Fibroblast of peridontal ligament (primary cell): Measurements from ENCODE around the gene TMA7.
A peak's percentile ranks its signal among the peaks of the same experiment; 100 is the strongest.

ENCODE experiments used
- DNase-seq: peaks from one replicate; pipeline ENCODE4 v3.0.0-alpha.2; 2010; ENCODE audit errors: extremely low read depth

The TMA7 gene

DNA sequence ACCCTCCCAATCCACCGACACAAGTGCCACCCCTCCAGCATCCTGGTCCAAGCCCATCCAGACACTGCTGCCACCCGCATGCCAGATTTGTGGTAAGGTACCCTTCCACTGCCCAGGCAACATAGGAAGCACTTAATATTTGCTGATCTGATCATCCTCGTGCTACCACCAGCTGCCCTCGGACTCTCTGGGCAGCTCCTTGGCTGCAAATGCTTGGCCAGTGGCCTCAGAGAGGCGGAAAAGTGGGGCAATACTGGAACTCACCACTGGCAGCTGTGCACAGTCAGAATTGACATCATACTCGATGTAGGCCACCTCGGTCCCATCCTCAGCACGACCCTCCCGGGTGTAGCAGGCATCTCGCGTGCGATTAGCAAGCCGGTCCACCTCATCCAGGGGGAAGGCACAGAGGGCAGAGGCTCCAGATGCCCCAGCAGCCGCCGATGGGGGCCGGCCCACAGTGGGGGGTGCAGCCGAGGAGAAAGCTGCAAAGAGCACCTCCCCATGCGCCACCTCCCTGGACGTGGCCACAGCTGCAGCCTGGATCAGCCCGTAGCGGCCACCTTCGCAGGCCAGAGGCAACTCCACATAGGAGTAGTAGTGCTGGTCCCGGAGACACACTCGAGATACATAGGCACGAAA, 16.7 kb upstream of the TMA7 start:
- no peak for DNase-seq

DNA sequence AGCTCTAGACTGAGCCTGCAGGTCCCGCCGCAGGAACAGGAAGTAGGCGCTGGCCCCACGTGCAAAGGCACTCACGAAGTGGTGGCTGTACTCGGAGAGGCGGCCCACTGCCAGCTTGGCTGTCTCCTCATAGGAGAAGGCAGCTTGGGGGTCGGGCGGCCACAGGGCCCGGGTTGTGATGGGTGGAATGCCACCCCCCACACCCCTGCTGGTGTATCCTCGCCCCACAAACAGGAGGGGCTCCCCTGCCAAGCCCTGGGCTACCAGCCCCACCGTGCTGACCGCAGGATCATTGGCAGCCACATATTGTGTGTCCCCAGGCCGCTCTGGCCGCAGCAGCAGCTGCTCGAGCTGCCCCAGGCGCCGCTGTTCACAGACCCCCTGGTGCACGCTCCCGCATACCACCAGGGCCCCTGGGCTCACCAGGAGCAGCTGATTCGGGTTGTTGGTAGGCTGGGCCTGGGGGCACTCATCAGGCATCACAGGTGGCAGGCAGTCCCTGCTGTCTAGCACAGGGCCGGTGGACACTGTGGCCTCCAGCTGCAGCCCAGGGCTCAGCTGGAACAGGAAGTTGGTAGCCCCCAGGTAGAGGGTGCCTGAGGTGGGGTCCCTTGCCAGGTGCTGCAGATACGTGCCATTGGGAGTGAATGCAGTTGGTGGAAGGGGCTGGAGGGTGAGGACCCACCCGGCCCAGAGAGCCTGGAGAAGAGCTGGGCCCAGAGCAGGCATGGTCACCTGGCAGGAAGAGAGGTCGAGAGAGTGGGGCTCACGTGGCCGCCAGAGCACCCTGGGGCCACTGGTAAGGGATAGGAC, 16.0 kb upstream of the TMA7 start:
- no peak for DNase-seq

DNA sequence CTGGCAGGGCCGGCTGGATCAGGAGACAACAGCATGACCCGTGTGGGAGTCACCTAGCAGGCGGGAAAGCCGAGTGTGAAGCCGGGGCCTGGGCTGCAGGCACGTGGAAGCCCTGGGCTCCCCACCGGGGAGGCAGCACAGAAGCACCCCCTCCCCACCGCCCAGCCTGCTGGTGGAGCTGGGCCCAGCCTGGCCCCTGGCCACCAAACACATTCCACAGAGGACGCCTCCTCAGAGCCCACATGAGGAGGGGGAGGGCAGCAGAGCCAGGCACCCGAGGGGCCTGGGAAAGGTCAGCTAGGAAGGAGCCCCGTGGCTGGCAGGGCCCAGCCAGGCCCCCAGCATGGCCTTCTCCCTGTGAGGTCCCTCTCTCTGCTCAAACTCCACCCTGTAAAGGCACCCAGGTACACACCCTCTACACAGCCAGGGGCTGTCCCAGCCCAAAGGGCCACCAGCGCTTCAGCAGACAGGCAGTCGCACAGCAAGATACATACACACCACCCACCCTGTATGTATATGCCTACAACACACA, 14.7 kb upstream of the TMA7 start:
- no peak for DNase-seq

DNA sequence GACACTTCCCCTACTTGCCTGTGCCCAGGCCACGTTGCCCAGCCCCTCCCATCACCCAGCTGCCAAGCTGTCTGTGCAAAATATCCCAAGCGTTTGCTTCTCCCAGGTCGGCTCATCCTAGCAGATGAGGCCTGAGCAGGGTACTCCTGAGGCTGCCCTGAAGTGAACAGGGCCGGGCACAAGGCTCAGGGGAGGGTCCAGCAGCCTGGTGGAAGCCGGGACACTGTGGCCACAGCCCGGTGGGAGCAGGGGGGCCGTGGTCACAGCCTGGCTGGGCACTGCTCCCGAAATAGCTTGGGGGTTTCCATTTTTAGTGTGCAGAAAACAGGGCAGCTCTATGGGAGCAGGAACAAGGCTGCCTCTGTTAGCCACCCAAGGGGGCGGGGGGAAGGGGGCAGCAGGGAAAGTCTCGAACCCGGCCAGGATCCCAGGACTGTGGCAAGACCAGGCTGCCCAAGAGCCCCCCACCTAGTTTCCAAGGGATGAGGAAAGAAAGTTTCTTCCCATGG, 13.6 kb upstream of the TMA7 start:
- no peak for DNase-seq

DNA sequence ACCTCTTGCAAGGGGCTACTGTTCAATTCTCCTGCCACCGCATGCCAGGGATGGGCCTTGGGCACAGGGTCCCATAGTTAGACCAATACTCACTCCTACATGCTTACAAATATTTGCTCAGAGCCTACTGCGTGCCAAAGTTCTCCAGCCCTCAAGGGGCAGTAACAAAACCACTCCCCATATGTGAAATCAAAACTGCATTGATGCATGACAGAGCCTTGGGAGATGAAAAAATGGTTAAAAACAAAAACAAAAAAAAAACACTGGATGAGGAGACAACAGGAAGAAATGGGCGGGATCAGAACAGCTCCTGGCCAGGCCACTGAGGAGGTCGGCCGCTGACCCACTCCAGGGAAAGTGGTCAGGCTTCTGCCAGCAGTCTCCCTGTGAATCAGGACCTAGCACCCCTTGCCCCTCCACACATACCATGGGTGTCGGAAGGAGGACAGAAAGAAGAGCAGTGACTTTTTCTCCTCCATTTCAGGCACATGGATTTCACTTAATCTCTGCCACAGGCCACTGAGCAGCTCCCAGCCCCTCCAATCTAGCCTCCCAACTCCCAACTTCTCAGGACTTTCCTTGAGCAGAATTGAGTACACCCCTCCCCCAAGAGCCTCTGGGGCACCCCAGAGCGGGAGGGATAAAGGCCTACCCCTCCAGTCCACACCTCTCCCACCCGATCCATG, 13.0 kb upstream of the TMA7 start:
- DNase-seq, result peak; percentile 70

DNA sequence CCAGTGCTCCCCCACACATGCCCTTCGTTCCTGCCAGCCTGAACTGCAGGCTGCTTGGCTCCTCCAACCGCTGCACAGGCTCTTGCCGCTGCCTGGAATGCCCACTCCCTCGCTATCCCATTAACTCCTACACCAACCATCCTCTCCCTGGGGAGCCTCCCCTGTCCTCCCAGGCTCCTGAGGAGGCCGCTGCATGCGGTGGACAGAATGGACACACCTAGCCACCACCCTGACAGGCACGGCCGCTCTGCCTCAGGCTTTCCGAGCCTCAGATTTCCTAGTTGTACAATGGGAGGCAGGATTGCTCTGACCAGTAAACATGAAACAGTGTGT, 12.5 kb upstream of the TMA7 start:
- no peak for DNase-seq

DNA sequence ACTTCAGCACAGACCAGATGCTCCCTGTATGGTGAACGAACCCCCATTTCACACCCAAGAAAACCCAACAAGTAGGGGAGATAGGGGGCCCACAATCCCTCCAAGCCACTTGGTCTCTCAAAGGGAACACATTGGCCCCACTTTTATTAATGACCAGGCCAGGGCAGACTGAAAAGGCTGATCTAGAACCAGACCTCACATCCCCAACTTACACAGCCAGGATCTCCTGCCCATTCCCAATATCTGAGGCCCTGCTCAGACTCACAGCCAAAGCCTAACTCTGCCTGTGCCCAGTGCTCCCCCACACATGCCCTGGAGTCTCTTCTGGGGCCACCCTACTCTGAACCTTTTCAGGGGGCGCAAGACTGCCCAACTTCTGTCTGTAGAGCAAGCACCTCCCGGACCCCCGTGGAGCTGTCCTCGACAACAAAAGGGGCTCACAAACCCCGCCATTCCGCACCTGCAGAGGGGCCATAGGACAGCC, 11.9 kb upstream of the TMA7 start:
- DNase-seq, result no peak

DNA sequence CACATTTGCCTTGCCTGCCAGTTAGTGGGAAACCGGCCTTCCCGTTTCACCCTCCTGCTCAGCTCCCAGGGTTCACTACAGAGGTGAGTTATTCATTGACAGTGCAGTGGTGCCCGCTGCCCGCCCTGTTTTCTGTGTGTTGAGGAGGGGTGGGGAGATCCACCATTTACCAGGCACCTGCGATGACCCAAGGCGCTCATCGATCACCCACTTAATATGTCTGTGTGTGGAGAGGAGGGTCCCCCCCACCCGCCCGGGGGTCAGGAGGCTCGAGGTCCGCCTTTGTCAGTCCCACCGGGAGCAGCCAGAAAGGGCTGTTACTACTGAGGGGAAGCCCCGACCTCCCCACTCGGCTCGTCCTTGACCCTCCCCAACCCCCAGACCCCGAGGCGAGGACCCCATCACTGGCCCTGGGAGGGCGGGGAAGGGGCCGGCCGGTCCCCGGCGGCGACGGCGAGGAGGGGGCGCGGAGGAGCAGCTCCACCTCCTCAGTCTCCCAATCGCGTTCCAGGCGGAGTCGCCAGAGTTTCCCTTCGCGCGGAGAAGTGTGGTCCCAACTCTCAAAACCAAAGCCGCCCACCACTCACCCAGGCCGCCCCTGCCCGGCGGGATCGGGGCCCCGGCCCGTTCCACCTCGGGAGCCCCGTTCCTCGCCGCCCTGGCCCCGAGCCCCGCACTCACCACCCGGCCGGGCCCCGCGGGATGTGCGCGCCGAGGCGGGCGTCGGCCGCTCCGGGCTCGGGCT, 11.3 kb upstream of the TMA7 start:
- DNase-seq, result peak; percentile 18

DNA sequence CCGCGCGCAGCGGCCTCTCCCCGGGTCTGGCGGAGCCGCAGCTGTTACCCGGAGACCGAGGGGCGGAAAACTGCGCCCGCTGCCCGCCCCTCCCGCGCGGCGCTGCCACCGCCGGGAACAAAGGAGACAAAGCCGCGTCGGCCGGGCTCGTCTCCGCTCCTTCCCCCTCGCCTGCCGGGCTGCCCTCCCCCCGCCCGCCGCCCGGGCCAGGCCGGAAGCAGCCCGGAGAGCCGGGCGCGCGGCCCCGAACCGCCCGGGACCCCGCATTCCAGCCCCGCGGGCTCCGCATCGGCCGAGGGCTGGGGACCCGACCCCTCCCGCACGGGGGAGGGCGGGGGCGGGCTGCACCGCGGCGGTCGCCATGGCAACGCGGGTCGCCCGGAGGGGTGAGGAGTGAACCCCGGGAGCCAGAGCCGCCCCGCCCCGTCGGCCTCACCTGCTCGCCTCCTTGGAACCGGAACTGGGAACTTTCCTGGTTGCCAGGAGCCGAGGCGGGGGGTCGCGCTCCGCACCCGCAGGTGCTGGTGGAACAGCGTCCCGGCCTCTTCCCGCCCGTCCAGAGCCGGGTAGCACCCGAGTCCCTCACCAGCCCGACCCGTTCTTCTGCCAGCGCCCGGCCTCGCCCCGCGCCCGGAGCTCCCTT, 10.6 kb upstream of the TMA7 start:
- DNase-seq, result peak; percentile 8

DNA sequence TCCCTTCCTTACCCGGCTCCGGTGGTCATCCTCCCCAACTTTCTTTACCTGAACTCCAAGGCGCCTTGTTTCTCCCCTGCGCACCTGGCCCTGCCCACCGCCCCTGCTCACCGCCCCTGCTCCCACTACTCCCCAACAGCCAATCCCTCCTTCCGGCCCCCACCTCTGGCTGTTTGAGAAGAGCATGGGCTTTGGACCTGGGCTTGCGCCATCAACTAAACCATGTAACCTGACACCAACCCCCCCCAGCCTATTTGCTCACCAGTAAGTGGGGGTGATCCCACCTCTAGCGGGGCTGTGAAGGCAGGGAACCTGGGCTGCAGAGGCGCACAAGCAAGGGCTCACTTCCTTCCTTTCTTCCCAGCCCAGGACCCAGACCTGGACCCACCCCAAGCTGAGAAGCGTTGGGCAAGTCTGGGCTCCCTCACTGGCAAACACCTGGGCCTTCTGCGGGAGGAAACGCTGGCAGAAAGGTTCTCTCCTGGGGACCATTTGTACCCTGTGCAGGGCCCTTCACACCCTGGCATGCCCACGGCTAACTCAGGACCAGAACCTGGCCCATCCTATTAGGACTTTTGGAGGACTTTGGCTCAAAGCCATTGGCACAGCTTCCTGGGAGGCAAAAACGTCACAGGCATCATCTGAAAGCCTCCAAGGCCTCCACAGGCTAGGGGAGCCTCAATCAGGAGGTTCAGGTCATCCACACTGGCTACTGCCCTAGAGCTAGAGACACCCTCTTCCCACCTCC, 9.9 kb upstream of the TMA7 start, which contains the start of gene PLXNB1:
Gene PLXNB1 (minus strand): TSS at position 127 of the 748 bp plus-strand sequence. CDS start 5,475 bp downstream, outside the sequence.
- DNase-seq, result peak; percentile 30

DNA sequence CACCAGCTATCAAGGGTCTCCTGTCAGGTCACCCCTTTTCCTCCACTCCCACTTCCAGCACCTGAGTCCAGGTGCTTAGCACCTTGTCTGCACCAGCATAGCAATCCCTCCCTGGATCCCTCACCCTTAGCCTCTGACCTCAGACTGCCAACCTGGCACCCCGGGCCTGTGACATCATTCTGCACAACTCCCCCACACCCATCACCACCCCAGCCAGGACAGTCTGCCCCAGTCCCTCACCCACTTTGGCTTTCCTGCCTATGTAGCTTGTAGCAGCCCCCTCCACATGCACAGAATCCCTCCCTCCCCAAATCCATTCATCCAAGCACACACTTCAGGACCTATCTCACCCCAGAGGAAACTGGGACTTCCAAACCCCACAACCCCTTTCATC, 9.4 kb upstream of the TMA7 start:
- no peak for DNase-seq

DNA sequence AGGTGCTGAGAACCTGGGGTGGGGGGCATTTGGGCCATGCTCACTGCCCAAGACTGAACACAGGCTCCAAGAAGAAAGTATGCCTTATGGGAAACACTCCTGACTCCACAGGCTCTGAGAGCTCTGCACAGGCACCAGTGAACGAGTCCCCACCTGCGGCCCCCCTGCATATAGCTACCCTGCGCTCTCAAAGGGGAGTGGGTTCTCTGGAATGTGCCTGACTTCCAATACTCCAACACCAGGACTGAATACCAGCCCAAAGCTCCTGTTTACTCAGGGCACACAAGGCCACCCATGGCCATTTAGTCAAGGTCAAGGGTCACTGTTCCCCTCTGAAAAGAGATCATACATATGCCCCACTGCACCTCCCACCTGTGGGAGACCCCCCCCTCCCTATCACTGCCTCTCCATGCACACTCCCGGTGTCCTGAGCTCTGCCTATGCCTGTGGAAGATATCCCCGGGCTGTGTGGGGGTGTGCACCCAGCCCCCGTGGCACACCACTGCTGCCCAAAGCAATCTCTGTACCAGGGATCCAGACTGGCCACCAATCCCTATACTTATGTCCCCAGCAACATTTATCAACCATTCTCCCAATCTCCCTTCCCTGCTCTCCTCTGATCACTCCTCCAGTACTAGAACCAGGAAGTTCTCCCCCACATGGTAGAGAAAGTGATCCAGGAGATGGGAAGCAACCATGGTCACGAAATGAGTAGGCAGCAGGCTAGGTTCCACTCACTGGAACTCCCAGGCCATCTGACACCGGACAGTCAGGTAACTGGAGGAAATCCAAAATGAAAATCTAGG, 8.6 kb upstream of the TMA7 start:
- DNase-seq, result no peak

DNA sequence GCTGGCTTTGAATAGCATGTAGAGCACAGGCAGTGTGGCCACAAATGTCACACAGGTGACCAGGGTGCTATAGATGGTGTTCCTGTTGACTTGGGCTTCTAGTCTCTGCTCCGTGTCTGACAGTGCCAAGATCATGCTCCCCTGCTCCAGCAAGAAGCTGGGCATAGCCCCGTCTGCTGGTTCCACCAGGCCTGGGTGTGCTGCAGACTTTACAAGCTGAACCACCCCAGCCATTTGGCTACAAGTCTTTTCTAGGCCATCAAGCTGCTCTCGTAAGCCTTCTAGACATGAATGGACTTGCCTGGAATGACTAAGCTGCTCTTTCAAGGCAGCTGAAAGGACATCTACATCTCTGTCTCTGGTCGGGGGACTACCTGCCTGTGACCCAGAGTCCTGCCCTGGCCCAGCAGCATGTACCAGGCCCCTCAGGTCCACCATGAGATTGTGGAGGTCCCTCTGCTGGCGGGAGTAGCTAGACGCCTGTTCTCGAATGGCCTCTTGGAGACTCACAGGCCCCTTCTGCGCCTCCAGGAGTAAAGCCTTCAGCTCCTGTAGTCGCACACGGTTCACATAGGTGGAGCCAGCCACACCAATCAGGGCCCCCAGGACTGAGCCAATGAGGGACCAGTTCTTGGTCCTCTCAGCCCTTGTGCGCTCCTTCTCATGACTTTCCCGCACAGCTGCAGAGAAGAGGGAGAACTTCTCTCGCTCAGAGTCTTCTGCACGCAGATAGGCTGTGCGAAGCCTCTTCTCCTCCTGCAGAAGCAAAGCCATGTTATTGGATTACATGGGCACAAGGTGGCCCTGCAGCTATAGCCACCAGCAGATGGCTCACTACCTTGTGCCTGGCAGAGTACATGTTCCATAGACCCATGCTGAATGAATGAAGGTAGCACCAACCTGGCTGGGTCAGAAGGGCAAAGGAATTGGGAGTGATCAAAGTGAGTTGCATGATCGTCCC, 7.4 kb upstream of the TMA7 start:
- no peak for DNase-seq

DNA sequence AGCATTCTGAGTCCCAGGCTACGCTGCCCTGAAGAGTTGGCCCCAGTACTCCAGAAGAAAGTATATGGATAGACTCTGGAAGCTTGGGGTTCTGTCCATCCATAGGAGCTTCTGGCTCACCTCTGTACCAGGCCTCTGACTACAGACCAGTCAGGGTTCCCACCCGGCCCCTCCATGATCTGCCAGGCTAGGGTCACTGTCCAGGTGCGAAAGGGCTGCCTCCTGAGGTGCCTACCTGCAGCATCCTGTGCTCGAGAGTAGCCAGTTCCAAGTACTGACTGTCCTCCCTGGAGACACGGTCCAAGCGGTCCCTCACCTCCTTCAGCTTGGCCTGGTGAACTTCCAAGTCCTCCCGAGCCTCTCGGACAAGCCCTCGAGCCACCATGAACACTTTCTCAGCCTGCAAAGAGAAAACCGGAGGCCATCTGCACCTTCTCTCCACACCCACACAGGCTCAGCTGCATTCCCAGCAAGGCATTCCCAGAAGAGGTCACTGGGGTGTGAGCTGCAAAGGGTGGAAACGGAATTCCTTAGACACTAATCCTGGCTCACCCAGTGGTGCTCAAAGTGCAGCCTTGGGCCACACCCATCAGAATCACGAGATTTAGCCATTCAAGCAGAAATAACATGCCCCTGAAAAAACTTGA, 6.5 kb upstream of the TMA7 start:
- DNase-seq, result peak; percentile 44

DNA sequence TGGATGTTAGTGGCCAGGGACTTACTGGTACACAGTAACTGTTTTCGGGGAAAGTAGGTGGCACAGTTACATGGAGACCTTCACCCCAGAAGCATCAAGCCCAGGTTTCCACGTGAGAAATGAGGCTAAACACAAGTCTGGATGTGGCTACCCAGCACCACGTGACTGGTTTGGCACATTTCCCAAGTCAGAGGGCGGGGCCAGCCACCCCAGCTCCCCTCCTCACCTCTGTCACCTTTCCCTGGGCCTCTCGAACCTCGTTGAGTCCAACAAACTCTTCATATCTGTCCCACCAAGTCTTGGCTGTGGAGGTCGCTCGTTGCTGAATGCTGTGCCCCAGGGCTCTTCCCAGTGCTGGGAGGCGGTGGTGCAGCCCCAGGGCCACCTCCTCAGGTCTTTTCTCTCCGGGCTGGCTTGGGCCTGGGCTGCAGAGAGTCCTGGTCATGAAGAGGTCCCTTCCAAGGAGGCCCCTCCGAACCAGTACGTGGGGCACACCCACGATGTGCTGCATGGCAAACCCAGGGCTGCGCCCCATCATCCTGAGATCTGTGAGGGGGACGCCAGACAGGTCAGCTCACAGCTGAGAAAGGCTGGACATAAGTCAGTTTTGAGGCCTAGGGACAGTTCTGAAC, 5.3 kb upstream of the TMA7 start:
- no peak for DNase-seq

DNA sequence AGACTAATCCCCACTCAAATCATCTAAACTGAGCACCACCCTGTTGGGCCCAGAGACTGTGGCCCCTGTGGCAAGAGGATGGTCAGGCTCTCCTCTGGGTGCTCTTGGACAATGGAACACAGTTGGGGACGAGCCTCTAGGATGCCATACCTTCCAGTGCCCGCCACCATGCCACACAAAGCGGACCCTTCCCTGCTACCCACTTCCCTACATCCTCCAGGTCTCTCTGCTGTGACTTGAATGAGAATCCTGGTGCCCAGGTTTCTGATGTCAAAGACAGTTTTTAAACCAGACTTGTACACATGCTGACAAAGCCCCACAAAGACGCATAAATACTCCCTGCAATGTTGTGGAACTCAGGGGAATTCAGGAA, 4.8 kb upstream of the TMA7 start:
- no peak for DNase-seq

DNA sequence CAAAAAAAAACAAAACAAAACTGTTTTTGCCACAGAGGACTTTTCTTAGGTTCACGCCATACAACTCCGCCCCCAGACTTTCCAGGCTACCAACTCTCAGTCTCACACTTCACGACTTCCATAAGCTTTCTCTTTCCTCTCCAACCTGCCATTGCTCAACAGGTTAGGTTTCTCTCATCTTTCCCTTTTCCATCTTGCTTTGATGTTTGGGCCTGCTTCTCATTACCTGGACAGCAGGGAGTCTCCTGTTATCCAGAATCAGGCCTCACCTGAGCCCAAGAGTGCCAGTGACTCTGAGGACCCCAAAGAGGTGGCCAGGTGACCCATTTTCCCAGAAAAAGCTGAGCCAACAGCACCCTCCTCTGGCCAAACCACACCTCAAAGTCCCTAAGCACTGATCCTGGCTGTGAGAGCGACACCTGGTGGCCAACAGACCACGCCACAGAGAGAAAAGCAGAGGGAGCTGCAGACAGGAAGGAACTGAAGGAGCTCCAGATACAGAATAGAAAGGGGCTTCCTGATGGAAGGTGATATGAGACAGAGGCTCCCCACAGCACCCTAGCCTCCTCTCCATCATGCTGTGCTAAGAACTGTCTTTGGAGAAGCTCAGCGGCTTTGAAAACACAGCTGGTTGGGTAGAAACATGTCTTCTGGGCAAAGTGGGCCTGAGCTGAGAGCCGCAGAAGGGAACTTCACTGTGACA, 4.1 kb upstream of the TMA7 start:
- DNase-seq, result peak; percentile 82
